ENCODE data around the gene HEY2.
A peak's percentile ranks its signal among the peaks of the same experiment; 100 is the strongest.
"Not testable (repeated sequence)": the region's sequence is repeated elsewhere in the genome, so short reads cannot be mapped to it uniquely, and the experiment has no call there.

HEY2 gene

GRCh38 chr6:125797120-125797885 is 47.9 kb downstream of the HEY2 start:
- DNase-seq (ENCODE audit: low spot score), result no peak

DNA sequence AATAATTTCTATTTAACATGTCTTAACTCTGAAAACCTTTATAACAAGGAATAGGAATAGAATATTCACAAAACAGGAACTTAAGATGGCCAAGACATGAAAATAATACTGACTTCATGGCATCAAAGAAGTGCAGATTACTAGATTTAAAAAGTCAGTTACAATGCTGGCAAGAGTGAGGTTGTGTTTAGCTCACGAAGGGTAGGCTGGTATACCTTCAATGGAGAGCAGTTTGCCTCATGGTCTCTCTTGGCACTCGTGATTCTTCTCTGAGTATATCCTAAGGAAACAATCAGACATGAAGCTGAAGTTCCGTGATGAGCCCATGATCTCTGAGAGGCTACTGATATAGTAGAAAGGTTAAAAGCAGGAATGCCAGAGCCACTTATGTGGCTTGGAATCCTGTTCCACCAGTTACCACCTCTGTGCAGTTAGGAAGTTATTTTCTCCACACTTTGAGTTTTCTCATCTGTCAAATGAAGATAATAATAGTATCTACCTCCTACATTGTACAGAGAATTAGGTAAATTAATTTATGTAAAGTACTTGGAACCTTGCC is 48.5 kb downstream of the HEY2 start:
- DNase-seq (ENCODE audit: low spot score), result no peak

GRCh38 chr6:125798734-125799508 is 49.5 kb downstream of the HEY2 start:
- DNase-seq (ENCODE audit: low spot score), result no peak

GRCh38 chr6:125802383-125802782 is 53.0 kb downstream of the HEY2 start:
- no peak for DNase-seq (ENCODE audit: low spot score)

GRCh38 chr6:125802943-125803377 is 53.5 kb downstream of the HEY2 start:
- DNase-seq (ENCODE audit: low spot score), result no peak

GRCh38 chr6:125804264-125804663 is 54.8 kb downstream of the HEY2 start:
- DNase-seq (ENCODE audit: low spot score), result peak; percentile 33

DNA sequence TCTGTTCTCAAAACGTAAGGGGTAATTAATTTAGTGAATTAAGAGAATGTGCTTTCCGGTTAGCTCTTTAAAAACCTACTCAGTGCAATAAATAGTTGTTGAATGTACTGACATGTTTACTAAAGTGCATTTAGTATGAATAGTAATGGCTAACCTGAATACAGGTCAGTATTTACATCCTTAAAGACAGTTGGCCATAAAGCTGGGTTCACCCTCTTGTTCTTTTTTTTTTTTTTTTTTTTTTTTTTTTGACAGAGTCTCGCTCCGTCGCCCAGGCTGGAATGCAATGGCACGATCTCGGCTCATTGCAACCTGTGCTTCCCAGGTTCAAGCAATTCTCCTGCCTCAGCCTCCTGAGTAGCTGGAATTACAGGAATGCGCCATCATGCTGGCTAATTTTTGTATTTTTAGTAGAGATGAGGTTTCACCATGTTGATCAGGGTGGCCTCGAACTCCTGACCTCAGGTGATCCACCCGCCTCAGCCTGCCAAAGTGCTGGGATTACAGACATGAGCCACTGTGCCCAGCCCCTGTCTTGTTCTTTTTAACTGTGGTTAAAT is 55.5 kb downstream of the HEY2 start:
- not testable (repeated sequence) for DNase-seq (ENCODE audit: low spot score)

DNA sequence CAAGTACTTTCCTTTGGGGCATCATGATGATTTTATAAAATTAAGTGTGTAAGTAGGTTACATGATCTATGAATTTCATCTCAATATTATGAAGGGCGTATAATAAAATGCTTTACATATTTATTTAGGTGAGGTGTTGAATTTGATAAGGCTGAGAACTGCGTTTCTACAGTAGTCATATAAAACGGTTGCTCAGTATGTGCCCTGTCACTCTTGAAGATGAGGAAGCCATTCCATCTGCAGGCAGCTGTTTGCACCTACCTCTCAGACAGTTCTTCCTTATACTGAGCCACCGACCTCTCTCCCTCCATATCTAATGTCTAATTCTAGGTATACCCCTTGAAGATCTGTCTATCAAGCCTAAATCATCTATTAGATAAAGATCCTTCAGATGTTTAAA is 57.4 kb downstream of the HEY2 start:
- no peak for DNase-seq (ENCODE audit: low spot score)

DNA sequence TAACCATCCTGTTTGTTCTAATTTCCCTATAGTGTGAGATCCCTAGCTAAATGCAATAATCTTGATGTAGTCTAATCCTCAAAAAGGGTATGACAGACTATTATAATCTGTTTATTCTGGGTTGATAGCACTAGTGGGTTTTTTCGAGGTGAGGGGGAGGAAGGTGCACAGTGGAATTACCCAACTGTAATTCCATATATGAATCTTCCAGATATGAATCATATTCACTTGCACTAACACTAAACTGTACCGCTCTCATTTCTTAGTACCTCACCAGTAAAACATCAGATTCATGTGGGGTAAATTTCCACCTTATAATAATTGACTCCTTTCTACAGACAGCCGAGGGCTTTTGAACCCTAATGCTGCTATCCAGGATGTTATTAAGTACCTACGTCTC is 57.9 kb downstream of the HEY2 start:
- DNase-seq (ENCODE audit: low spot score), result no peak

DNA sequence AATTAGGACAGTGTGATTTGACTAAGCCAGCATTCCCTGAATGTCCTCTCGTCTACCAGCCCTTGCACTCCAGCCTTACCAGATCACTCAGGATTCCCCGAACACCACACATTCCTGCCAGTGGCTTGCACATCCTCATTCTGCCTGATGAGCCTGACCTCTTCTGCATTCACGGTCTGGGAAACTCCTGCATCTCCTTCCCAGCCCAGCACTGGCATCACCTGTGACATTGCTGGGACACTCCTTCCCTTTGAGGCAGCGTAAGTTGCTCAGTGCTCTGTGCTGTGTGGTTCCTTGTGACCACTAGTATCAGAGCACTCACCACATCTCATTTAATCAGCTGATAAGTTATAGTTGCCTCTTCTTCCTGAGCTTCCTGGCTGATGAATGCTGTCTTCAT is 58.6 kb downstream of the HEY2 start:
- DNase-seq (ENCODE audit: low spot score), result no peak

- no peak for DNase-seq (ENCODE audit: low spot score)
Observed at GRCh38 chr6:125808591-125808990, 59.2 kb downstream of the HEY2 start.

DNA sequence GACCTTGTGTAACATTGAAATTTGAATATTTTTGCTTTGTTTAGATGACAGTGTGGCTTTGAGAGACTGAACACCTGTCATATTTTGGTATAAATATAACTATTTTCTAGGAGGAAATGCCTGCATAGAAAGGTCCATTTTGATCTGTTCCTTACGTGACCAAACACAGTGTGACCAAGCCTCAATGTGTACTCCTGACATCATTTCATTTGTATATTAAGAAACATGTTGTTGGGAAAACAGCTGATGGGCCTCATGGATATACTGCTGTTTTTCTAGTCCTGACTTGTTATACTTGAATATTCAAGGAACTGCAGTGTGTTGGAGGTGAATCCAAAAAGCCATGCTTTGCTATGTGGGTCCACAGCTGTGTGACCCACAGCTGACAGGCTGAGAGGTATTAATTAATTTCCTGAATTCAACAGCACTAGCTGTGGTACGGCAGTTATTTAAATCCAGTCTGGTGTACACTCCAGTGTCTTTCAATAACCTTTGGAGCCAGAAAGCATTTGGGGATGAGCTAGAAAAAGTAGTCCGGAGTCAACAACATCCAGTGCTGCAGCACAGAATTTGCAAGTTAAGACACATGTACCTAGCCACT is 60.2 kb downstream of the HEY2 start:
- DNase-seq (ENCODE audit: low spot score), result no peak

DNA sequence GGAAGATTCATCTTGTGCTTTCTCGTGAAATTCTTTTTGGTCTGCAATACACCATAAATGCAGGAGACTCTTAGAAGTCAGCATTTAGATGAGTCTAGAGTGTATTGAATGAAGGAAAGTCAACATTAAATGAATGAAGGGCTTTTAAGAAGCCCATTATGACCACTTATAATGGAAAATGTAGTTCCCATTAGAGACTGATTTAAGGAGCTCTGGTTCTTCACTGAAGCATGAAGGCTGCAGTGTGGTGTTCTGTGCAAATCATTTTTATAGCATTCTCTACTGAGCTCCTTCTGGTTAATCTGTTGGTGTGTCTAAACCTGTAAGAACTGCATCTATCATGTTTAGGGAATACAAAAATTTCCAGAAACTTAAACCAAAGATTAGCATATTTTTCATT is 61.0 kb downstream of the HEY2 start:
- no peak for DNase-seq (ENCODE audit: low spot score)
